ENCODE results near the gene NR0B2. TPM values are rescaled to one million over a fixed set of nuclear protein-coding genes. Genes with fewer than 3 reads are reported as not detected.

Gene NR0B2
- total and polyA plus RNA-seq, 3 donors from 2014 or later = 0.93 to 2.0 (median 1.2) TPM

- H3K27ac ChIP-seq = no peak overlapping the region
- peaks cover 4% of the 10 kb centered on the region for H3K4me1 ChIP-seq
- TF ChIP-seq POLR2A (IDR thresholded peaks at IDR 0.05) (no peak), CTCF (IDR thresholded peaks at IDR 0.05) (no peak)
- no peaks in the 10 kb centered on the region for H3K9me3 ChIP-seq
- WGBS, 2 donors = 73 to 78% methylated on average over 2 of the region's 2 CpGs
- intact Hi-C loops (cut with DNase I; ENCODE audit: low total_unique reads) = no loop called here
- DNase-seq = no peak
- no peak overlapping the region for H3K4me3 ChIP-seq
- no peaks in the 10 kb centered on the region for H3K27me3 ChIP-seq
- no peaks in the 10 kb centered on the region for H3K36me3 ChIP-seq (ENCODE audit: low read depth, missing control alignments)
Observed at GRCh38 chr1:26938659-26939025, 24.9 kb upstream of the NR0B2 start.

GRCh38 chr1:26938004-26938658, 24.4 kb upstream of the NR0B2 start:
- Histone ChIP-seq H3K4me3 (no peak overlapping the region), H3K27ac (no peak overlapping the region), H3K4me1 (peaks cover 4% of the 10 kb centered on the region), H3K27me3 (no peaks in the 10 kb centered on the region), H3K9me3 (no peaks in the 10 kb centered on the region), H3K36me3 (ENCODE audit: low read depth, missing control alignments) (no peaks in the 10 kb centered on the region)
- TF ChIP-seq CTCF (IDR thresholded peaks at IDR 0.05) (no peak), POLR2A (IDR thresholded peaks at IDR 0.05) (no peak)
- 59 to 88% methylated on average over 2 to 4 of the region's 4 CpGs for WGBS, 2 donors
- DNase-seq = no peak
- intact Hi-C loops (cut with DNase I; ENCODE audit: low total_unique reads) = no loop called here

- H3K4me1 ChIP-seq = peaks cover 4% of the 10 kb centered on the region
- intact Hi-C loops (cut with DNase I; ENCODE audit: low total_unique reads) = no loop called here
- no peaks in the 10 kb centered on the region for H3K36me3 ChIP-seq (ENCODE audit: low read depth, missing control alignments)
- no peak overlapping the region for H3K4me3 ChIP-seq
- TF ChIP-seq CTCF (IDR thresholded peaks at IDR 0.05) (no peak), POLR2A (IDR thresholded peaks at IDR 0.05) (no peak)
- no peaks in the 10 kb centered on the region for H3K9me3 ChIP-seq
- 81 to 88% methylated on average over 6 of the region's 6 CpGs for whole genome bisulfite sequencing, 2 donors
- H3K27me3 ChIP-seq = no peaks in the 10 kb centered on the region
- DNase-seq = no peak
- H3K27ac ChIP-seq = no peak overlapping the region
Observed at GRCh38 chr1:26936823-26937222, 23.0 kb upstream of the NR0B2 start.

- Histone ChIP-seq H3K4me1 (no peaks in the 10 kb centered on the region), H3K9me3 (no peaks in the 10 kb centered on the region), H3K4me3 (no peak overlapping the region), H3K27ac (no peak overlapping the region), H3K27me3 (no peaks in the 10 kb centered on the region), H3K36me3 (ENCODE audit: low read depth, missing control alignments) (no peaks in the 10 kb centered on the region)
- no peak for DNase-seq
- 85 to 86% methylated on average over 3 of the region's 3 CpGs for WGBS, 2 donors
- intact Hi-C loops (cut with DNase I; ENCODE audit: low total_unique reads) = no loop called here
- no peak for TF ChIP-seq POLR2A (IDR thresholded peaks at IDR 0.05)
- no peak for TF ChIP-seq CTCF (IDR thresholded peaks at IDR 0.05)
Observed at GRCh38 chr1:26932531-26932930, 18.8 kb upstream of the NR0B2 start.

- no peaks in the 10 kb centered on the region for H3K36me3 ChIP-seq (ENCODE audit: low read depth, missing control alignments)
- H3K27me3 ChIP-seq = no peaks in the 10 kb centered on the region
- intact Hi-C loops (cut with DNase I; ENCODE audit: low total_unique reads) = no loop called here
- TF ChIP-seq CTCF (IDR thresholded peaks at IDR 0.05) (no peak), POLR2A (IDR thresholded peaks at IDR 0.05) (no peak)
- peaks cover 17% of the 10 kb centered on the region for H3K4me1 ChIP-seq
- 93 to 100% methylated on average over 3 of the region's 3 CpGs for WGBS, 2 donors
- no peak overlapping the region for H3K4me3 ChIP-seq
- no peak for DNase-seq
- no peaks in the 10 kb centered on the region for H3K9me3 ChIP-seq
- H3K27ac ChIP-seq = no peak overlapping the region
Observed at GRCh38 chr1:26923711-26924110, 9.9 kb upstream of the NR0B2 start.

Data from testis (tissue), 3 donors.